Right lobe of liver (tissue), 4 donors: ENCODE results near the gene PAAF1.
"Not testable (repeated sequence)": the region's sequence is repeated elsewhere in the genome, so short reads cannot be mapped to it uniquely, and the experiment has no call there.

Source experiments
- POLR2A ChIP-seq: fragments of 450-650 bp; IDR thresholded peaks from one replicate; pipeline ENCODE4 v1.6.1; 2017; ENCODE audit warnings: antibody characterized with exemption, mild to moderate bottlenecking
- TF ChIP-seq, protein P1 (sequence below), 4 donors: fragments of 200-600 bp in 3 of 4; fragments of 450-650 bp in 1 of 4; IDR thresholded peaks; one replicate each; pipeline versions ENCODE4 v1.5.1 to v1.8.0; 2016 to 2022; ENCODE audit warnings: antibody characterized with exemption in 4 of 4, mild to moderate bottlenecking in 2 of 4
- donor health status: DM: no; HTN: no; CAD: no.
- donor health status: DM: no; HTN: no; CAD: no.
- donor health status: DM: no; HTN: yes; CAD: no.

DNA sequence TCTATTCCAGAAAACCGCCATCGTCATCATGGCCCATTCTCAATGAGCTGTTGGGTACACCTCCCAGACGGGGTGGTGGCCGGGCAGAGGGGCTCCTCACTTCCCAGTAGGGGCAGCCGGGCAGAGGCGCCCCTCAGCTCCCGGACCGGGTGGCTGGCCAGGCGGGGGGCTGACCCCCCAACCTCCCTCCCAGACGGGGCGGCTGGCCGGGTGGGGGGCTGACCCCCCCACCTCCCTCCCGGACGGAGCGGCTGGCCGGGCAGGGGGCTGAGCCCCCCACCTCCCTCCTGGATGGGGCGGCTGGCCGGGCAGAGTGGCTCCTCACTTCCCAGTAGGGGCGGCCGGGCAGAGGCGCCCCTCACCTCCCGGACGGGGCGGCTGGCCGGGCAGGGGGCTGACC, 59.2 kb downstream of the PAAF1 start:
- TF ChIP-seq, protein P1, sequence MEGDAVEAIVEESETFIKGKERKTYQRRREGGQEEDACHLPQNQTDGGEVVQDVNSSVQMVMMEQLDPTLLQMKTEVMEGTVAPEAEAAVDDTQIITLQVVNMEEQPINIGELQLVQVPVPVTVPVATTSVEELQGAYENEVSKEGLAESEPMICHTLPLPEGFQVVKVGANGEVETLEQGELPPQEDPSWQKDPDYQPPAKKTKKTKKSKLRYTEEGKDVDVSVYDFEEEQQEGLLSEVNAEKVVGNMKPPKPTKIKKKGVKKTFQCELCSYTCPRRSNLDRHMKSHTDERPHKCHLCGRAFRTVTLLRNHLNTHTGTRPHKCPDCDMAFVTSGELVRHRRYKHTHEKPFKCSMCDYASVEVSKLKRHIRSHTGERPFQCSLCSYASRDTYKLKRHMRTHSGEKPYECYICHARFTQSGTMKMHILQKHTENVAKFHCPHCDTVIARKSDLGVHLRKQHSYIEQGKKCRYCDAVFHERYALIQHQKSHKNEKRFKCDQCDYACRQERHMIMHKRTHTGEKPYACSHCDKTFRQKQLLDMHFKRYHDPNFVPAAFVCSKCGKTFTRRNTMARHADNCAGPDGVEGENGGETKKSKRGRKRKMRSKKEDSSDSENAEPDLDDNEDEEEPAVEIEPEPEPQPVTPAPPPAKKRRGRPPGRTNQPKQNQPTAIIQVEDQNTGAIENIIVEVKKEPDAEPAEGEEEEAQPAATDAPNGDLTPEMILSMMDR (IDR thresholded peaks at IDR 0.05) = not testable (repeated sequence)
- not testable (repeated sequence) for TF ChIP-seq POLR2A
